ENCODE results near the gene PTPRE.
A peak's percentile ranks its signal among the peaks of the same experiment; 100 is the strongest.

Gene PTPRE

DNA sequence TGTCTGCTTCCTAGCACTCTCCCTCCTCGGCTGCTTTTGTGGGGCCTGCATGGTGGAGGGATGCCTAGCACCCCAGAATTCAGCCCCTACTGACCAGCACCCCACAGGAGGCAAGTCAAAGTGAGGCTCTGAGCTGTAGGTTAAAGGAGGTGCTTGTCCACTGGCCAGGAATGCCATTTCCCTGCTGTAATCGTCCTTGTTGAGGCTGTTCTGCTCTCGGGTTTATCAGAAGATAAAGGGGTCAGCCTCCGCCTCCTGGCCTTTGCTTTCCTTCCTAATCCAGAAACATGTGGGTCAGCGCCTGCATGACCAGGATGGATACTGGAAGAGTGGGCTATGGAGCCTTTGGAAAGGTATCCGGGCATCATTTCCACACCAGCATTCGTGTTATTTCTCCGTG is 120.4 kb downstream of the PTPRE start:
- TF ChIP-seq, protein P1, sequence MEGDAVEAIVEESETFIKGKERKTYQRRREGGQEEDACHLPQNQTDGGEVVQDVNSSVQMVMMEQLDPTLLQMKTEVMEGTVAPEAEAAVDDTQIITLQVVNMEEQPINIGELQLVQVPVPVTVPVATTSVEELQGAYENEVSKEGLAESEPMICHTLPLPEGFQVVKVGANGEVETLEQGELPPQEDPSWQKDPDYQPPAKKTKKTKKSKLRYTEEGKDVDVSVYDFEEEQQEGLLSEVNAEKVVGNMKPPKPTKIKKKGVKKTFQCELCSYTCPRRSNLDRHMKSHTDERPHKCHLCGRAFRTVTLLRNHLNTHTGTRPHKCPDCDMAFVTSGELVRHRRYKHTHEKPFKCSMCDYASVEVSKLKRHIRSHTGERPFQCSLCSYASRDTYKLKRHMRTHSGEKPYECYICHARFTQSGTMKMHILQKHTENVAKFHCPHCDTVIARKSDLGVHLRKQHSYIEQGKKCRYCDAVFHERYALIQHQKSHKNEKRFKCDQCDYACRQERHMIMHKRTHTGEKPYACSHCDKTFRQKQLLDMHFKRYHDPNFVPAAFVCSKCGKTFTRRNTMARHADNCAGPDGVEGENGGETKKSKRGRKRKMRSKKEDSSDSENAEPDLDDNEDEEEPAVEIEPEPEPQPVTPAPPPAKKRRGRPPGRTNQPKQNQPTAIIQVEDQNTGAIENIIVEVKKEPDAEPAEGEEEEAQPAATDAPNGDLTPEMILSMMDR (IDR thresholded peaks at IDR 0.05; ENCODE audit: low read depth, low read length) = no peak
- Histone ChIP-seq H3K27me3 (ENCODE audit: insufficient read depth, low read depth, severe bottlenecking) (no peaks in the 10 kb centered on the region), H3K27ac (peak overlapping the region; percentile 62), H3K36me3 (no peaks in the 10 kb centered on the region), H3K9me3 (ENCODE audit: severe bottlenecking) (no peaks in the 10 kb centered on the region), H3K4me3 (ENCODE audit: low read depth, low read length) (no peak overlapping the region)
- DNase-seq = no peak

DNA sequence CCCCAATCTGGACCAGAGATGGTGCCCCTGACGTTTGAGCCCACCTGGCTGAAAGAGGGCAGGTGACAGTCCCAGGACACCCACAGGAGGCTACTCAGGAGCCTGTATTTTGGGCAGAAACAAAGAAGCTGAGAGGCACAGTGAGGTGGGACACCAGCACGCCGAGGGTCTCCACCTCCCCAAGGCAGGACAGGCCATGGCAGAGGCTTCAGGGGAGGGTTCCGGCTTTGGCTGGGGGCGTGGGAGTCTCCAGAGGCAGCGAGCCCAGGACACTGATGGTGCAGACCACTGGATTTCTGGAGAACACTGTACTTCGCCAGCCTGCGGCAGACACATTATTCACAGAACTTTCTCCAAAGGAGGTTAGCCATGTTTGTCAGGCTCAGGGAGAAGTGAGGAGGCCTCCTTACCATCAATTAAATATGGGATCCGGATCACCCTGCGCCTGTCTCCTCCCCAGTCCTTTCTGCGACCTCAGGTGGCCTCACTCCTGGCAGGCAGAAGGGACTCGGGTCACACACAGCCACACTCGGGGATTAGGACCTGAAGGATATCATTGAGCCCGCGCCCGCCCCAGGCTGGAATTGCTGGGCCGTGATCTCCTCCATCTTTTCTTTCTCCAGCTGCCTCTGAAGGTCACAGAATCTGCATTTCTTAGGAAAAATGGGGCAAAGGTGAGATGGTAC is 121.1 kb downstream of the PTPRE start:
- TF ChIP-seq, protein P1 (IDR thresholded peaks at IDR 0.05; ENCODE audit: low read depth, low read length) = no peak
- Histone ChIP-seq H3K27me3 (ENCODE audit: insufficient read depth, low read depth, severe bottlenecking) (no peaks in the 10 kb centered on the region), H3K27ac (peak overlapping the region; percentile 62)

DNA sequence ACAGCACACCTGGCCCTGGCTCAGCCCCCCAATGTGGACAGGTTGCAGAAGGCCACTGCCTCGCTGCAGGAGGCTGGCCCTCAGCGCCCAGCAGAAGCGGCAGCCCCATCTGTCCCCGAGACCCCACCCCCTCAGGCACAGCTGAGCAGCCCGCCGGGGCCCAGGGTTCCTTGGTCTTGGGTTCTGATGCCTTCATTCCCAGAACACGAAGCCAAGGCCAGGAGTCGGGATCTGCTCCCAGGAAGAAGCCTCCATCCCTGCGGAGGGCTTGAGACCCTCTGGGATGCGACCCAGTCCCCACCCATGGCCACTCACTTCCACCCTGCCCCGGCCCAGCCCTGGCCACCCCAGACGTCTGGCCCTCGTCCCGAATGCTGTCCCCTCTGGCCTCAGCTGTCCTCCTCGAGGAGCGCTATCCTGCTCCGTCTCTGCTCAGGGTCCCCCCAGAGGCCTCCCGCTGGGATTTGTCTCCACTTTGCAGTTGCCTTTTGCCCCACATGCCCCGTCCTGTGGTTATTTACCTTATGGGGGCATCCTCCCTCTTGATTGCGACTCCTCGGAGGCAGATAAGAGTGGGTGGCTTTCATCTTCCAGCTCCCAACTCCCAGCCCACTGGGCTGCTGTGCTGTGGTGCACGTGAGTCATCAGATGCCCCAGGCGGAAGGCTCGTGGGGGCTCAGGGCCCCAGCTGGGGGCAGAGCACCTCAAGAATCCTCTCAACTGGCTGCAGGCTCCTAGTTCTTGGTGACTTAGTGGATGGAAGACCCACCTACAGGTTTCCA is 121.8 kb downstream of the PTPRE start:
- H3K27me3 ChIP-seq (ENCODE audit: insufficient read depth, low read depth, severe bottlenecking) = no peaks in the 10 kb centered on the region
- no peaks in the 10 kb centered on the region for H3K9me3 ChIP-seq (ENCODE audit: severe bottlenecking)
- peak overlapping the region; percentile 39 for H3K27ac ChIP-seq
- TF ChIP-seq, protein P1 (IDR thresholded peaks at IDR 0.05; ENCODE audit: low read depth, low read length) = no peak
- no peak overlapping the region; the same call in 1 of the 2 replicates for H3K4me3 ChIP-seq (ENCODE audit: low read depth, low read length)
- peak; percentile 56 for DNase-seq
- H3K36me3 ChIP-seq = no peaks in the 10 kb centered on the region

More for the DNA sequence above, 121.1 kb downstream of the PTPRE start:
- peak; percentile 91 for DNase-seq
- H3K36me3 ChIP-seq = no peaks in the 10 kb centered on the region
- H3K4me3 ChIP-seq (ENCODE audit: low read depth, low read length) = no peak overlapping the region; the same call in 1 of the 2 replicates
- H3K9me3 ChIP-seq (ENCODE audit: severe bottlenecking) = no peaks in the 10 kb centered on the region

DNA sequence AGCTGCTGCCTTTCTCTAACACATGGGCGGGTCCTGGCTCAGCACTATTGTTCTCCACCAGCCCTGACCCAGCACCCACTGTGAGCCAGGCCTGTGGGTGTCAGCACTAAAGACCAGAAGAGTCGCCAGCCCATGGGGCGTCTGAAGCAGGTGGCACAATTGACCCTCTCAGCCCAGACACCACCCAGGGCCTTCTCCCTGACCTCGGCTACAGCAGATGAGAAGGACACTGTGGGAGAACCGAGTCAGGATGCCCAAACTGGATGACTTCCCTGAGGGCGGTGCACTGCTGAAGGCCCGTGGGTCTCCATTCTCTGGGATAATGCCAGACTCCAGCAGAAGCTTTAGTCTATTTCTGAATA is 122.4 kb downstream of the PTPRE start:
- TF ChIP-seq, protein P1 (IDR thresholded peaks at IDR 0.05; ENCODE audit: low read depth, low read length) = no peak
- H3K36me3 ChIP-seq = no peaks in the 10 kb centered on the region
- H3K4me3 ChIP-seq (ENCODE audit: low read depth, low read length) = no peak overlapping the region
- H3K27ac ChIP-seq = no peak overlapping the region
- H3K9me3 ChIP-seq (ENCODE audit: severe bottlenecking) = no peaks in the 10 kb centered on the region
- H3K27me3 ChIP-seq (ENCODE audit: insufficient read depth, low read depth, severe bottlenecking) = no peaks in the 10 kb centered on the region
- DNase-seq = no peak

DNA sequence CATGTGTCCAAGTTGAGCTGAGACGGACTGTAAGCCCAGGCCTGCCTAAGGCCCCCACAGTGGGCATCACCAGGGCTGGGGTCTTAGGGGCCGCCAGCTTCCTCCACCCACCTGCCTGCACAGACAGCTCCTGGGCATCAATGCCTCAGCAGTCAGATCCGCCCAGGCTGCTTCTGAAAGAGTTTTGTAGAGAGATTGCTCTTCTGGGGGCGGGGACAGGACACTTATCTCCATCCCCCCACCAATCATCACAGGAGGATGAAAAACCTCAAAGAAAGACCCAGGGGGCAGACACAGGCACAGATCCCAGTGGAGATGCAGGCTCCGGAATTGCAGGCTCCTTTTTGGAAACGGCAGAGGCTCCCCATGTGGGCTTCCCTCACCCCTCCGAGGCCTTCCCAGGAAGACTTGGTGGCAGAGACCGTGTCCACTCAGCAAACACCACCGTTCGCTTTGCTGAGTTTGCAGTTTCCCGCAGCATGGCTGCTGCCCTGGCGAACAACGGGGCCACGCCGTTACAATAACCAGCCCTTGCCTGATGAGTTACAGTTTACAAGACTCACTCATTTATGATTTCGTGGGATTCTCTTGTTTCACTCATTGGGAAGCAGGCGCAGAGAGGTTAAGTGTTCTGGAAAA is 122.9 kb downstream of the PTPRE start:
- Histone ChIP-seq H3K36me3 (no peaks in the 10 kb centered on the region), H3K4me3 (ENCODE audit: low read depth, low read length) (no peak overlapping the region), H3K9me3 (ENCODE audit: severe bottlenecking) (no peaks in the 10 kb centered on the region), H3K27ac (no peak overlapping the region), H3K27me3 (ENCODE audit: insufficient read depth, low read depth, severe bottlenecking) (no peaks in the 10 kb centered on the region)
- TF ChIP-seq, protein P1 (IDR thresholded peaks at IDR 0.05; ENCODE audit: low read depth, low read length) = no peak
- DNase-seq = no peak
